ENCODE results near the gene THADA.

The THADA gene

DNA sequence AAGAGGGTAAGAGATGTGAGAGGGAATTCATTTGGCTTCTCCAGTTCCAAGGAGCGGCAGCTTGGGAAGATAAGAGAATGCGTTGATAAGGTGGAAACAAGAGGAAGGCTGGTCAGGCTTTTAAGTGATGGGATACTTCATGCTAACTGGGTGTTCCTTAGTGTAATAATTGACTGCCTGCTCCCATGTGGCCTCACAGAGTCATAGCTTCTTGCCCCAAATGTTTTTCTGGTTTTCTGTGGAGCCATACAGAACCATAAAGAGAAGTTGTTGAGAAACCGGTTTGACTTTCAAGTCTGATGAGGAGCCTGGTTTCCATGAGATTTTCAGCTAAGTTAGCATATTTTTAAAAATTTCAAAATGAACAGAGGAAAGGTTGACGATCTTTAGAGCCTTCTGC, 272.0 kb downstream of the THADA start:
- DNase-seq (ENCODE audit: low spot score): no peak

DNA sequence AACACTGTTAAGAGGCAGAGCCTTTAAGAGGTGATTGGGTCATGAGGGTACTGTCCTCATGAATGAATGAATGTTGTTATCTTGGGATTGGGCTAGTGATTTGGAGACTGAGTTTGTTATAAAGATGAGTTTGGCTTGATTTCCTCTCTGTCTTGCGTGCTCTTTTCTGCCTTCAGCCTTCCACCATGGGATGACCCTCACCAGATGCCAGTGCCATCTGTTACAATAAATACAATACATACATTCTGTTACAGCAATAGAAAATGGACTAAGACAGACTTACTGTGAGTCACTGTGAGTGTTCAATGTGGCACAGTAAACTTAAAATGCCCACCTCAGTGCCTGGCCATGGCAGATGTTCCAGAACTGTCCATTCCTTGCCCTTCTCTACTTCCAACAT, 274.4 kb downstream of the THADA start:
- no peak for DNase-seq (ENCODE audit: low spot score)

DNA sequence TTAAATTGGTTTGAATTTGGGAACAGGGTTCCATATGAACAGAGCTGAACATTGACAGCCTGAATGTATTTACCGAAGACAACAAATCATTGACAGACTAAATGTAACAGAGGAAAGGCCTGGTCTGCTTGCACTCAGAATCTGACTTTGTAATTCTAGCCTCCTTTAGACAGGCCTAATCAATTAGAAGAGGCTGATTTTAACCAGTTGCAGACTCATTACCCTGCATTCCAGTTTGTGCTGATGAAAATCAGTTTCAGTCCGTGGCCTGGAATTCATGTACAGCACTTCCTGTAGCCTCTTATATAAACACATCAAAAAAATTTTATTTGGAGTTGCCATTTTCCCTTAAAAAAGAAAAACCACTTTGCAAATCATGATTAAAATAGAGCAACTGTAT, 276.3 kb downstream of the THADA start:
- DNase-seq (ENCODE audit: low spot score): no peak

- no peak for DNase-seq (ENCODE audit: low spot score)
These were observed 277.0 kb downstream of the THADA start for GRCh38 chr2:43318791-43319190.

DNA sequence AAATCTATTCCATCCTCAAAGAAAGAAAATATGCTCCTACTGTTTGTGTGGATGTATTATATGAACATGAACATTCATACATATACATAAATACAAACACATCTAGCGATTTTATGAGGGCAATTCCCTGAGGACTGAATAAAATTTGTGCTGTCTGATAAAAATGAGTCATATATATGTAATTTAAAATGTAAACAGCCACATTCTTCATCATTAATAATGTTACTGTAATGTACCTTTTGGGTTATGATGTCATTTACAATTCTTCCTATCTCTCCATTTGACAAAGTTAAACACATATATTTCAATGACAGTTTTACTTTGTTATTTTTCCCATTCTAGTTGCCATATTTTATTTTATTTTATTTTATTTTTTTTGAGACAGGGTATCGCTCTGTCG, 278.2 kb downstream of the THADA start:
- DNase-seq (ENCODE audit: low spot score): no peak

DNA sequence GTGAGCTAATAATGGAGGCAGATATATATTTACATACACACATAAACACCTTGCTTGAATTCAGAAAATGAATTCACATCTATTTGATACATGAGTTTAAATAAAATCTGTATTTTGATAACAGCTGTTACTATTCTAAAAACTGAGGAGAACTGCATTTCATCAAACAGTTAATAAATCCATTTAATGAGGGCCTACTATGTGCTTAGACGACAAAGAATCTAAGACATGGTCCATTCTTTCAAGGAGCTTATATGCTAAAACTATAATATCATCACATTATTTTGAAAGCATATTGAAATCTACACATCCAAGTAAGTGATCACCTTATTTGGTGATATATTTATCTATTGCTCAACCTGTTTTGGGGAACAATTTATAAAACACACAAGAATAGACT, 278.6 kb downstream of the THADA start:
- no peak for DNase-seq (ENCODE audit: low spot score)

DNA sequence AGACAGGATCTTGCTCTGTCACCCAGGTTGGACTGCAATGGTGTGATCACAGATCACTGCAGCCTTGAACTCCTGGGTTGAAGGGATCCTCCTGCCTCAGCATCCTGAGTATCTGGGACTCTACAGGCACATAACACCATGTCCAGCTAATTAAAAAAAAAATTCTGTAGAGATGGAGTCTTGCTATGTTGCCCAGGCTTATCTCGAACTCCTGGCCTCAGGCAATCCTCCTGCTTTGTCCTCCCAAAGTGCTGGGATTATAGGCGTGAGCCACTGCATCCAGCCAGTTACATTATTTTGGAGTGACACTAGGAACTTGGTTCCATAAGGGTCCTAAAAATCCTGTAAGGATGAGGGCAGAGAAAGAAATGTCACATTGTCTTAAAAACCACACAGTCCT, 280.4 kb downstream of the THADA start:
- no peak for DNase-seq (ENCODE audit: low spot score)

GRCh38 chr2:43314299-43314927, 281.4 kb downstream of the THADA start:
- DNase-seq (ENCODE audit: low spot score): no peak

GRCh38 chr2:43313642-43314017, 282.2 kb downstream of the THADA start:
- no peak for DNase-seq (ENCODE audit: low spot score)

- DNase-seq (ENCODE audit: low spot score): no peak
These were observed 282.8 kb downstream of the THADA start for GRCh38 chr2:43312755-43313641.

DNA sequence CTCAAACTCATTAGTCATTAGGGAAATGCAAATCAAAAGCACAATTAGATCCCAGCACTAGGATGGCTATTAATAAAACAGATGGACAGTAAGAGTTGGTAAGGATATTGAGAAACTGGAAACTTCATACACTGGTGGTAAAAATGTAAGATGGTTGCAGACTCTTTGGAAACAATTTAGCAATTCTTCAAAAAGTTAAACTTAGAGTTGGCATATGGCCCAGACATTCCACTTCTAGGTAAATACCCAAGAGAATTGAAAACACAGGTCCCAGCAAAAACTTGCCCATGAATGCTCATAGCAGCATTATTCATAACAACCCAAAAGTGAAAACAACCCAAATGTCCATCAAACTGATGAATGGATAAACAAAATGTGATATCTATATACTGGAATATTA, 284.6 kb downstream of the THADA start:
- DNase-seq (ENCODE audit: low spot score): no peak

DNA sequence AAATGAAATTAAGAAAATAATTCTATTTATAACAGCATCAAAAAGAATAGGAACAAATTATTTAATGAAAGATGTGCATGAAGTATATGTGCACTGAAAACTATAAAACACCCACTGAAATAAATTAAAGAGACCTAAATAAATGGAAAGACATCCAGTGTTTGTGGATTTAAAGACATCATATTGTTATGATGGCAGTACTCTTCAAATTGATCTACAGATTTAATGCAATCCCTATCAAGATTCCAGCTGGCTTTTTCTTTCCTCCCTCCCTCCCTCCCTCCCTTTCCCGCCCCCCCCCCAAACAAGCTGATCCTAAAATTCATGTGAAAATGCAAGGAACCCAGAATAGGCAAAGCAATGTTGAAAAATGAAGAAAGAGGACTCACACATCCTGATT, 285.9 kb downstream of the THADA start:
- no peak for DNase-seq (ENCODE audit: low spot score)

- DNase-seq (ENCODE audit: low spot score): no peak
These were observed 287.9 kb downstream of the THADA start for GRCh38 chr2:43307973-43308372.

- DNase-seq (ENCODE audit: low spot score): no peak
These were observed 288.8 kb downstream of the THADA start for GRCh38 chr2:43307046-43307445.

- DNase-seq (ENCODE audit: low spot score): no peak
These were observed 289.6 kb downstream of the THADA start for GRCh38 chr2:43306197-43306596.

DNA sequence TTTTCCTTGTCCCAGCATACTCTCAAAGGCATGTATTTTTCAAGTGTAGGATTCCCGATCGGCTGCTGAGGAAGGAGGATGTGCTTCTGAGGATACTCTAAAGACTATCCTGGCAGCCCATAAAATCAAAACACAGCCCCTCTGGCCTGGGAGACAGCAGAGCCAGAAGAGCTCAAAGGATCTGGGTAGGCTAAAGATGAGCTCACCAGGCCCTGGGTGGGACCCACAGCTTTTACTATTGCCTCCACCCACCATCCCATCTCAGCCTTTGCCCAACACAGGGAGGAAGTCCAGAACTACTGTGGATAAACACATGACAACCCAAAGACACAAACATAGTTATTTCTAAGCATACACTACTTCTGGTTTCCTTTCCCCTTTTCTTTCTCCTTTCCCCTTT, 290.3 kb downstream of the THADA start:
- no peak for DNase-seq (ENCODE audit: low spot score)

DNA sequence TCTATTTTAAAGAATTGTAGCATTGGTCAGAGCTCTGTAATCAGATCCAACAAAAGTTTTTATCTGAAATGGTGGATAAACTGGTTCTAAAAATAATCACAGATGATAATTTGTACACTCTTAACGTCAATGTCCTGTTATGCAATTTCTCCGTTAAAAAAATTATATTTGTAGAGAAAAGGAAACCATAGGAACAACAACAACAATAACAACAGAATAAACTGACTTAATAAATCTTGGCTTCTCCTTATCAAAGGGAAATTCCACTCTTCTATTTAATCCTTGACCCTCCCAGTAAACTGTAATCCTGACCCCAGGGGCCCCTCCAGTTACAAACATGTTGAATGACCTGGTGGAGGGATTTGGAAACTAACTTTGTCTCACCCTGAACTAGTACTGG, 290.8 kb downstream of the THADA start:
- DNase-seq (ENCODE audit: low spot score): no peak

GRCh38 chr2:43303889-43304288, 291.9 kb downstream of the THADA start:
- DNase-seq (ENCODE audit: low spot score): no peak

- DNase-seq (ENCODE audit: low spot score): no peak
These were observed 292.8 kb downstream of the THADA start for GRCh38 chr2:43302961-43303494.

- no peak for DNase-seq (ENCODE audit: low spot score)
These were observed 293.5 kb downstream of the THADA start for GRCh38 chr2:43302182-43302960.

DNA sequence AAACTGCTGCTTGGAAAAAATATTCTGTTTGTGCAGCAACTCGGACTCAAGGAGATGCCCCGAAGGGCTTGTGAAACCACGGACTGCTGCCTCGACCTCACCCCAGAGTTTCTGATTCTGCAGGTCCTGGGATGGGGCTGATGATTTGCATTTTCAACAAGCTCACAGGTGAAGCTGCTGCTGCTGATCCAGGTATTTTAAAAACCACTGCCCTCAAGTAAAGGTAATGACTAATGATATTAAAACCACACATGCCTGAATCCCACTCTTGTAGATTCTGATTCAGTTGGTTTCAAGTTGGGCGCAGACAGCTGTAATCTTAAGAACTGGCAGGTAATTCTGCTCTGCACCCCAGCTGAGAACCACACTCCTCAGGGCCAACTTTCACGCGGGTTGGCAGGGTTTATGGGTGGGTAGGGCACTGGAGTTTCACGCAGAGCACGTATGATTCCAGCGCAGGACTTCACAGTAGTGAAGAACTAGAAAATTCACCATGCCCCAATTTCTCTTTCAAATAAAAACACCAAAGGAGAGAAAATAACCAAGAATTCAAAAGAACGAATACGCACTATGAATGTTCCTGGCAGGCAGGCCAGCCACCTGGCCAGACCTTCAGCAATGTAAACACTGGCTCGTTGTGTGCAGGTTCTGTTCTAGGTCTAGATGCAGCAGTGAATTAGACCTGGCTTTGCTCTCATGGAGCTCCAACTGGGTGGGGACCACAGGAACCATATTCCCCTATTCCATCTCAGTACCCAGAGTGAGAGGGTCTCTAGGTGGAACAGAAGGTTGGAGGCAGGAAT, 294.9 kb downstream of the THADA start:
- DNase-seq (ENCODE audit: low spot score): no peak

DNA sequence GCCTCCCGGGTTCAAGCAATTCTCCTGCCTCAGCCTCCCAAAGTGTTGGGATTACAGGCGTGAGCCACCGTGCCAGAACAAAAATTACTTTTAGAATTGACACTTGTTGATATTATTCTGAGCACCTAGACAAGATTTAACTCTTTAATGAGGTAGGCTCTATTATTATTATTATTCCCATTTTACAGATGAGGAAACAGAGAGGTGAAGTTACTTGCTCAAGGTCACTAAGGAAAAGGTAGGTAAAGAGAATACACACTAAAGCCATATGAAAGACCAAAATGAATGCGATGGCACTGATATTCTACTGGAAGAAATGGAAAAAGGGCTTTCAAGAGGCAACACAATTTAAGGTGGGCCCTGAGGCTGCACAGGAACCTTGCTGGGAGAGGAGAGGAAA, 295.6 kb downstream of the THADA start:
- DNase-seq (ENCODE audit: low spot score): no peak
